ENCODE measurements around the gene LRP4. TPM values are rescaled to one million over a fixed set of nuclear protein-coding genes. Genes with fewer than 3 reads are reported as not detected.

The LRP4 gene
- total and polyA plus RNA-seq, 2 of the 4 experiments (the other 2 are of a cell fraction) = 4.1 to 5.8 TPM

DNA sequence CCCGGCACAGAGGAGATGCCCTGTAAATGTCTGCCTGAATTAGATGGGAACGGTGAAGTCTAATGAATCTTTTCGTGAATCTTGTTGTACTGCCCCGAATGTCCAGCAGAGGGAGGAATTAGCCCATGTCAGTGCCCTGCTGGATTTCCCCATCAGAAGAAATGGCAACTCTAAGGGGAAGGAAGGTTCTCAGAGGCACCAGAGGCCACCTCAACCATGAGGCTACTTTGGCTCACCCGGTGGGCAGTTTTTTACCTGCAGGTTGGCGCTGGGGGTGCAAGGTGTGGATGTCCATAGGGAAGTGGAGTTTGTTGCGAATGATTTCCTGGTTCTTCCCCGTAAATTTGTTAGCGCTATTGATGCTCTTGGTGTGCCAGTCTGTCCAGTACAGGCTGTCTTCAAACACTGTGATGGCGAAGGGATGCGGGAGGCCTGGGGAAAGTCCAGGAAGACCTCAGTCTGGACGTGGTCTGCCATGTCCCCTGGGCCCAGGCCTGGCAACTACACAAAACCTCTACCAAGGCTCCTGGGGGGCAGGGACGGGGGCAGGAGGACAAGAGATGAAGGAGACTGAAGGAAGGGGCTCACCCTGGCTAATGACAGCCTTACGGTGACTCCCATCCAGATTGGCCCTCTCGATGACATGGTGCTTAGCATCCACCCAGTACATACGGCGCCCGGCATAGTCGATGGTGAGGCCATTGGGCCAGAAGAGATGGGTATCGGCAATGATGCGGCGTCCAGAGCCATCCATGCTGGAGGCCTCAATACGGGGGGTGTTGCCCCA is 28.5 kb downstream of the LRP4 start:
- dilution Hi-C loops (cut with HindIII; ENCODE audit: low sequenced_read_pairs, unreplicated experiment) (no loop called here), in situ Hi-C loops (cut with MboI; ENCODE audit: low sequenced_read_pairs) (loop anchor here (5.0 to 25.0 kb wide), 2 partner anchors 262 to 472 kb away; partner anchors contain the start of gene MYBPC3), intact Hi-C loops (cut with micrococcal nuclease) (loop anchor here (1.0 kb wide), 3 partner anchors 30 to 271 kb away; no protein-coding TSS in a partner anchor)
- no peak overlapping the region for H3K9ac ChIP-seq (ENCODE audit: low read depth, low read length)
- H3K79me1 ChIP-seq (ENCODE audit: low read depth in 1 of 2, low read length in 2 of 2) = no peaks in the 10 kb centered on the region
- no peak overlapping the region for H3K4me3 ChIP-seq (ENCODE audit: insufficient read depth, low read depth, low read length)
- H2AFZ ChIP-seq (replicated peaks; ENCODE audit: low read length, poor library complexity) = peak overlapping the region; percentile 73
- no peak overlapping the region for H2BK120ac ChIP-seq (ENCODE audit: low read depth, low read length)
- no peak overlapping the region for H2BK5ac ChIP-seq (ENCODE audit: low read depth, low read length, poor library complexity, severe bottlenecking)
- no peaks in the 10 kb centered on the region for H3K9me3 ChIP-seq (ENCODE audit: control insufficient read depth, insufficient read depth, low read length)
- no peak overlapping the region for H3K27ac ChIP-seq (ENCODE audit: insufficient read depth, low read length)
- H4K91ac ChIP-seq (ENCODE audit: insufficient read depth, low read depth, low read length) = no peak overlapping the region
- ATAC-seq (ENCODE audit: low read depth) (peak; percentile 97), DNase-seq (peak; percentile 73)
- no peaks in the 10 kb centered on the region for H3K9me1 ChIP-seq (ENCODE audit: insufficient read depth, low read length)
- BruUV-seq (replicated peaks) = no TSS peak
- no peak overlapping the region for H4K8ac ChIP-seq (ENCODE audit: low read depth in 2 of 2, low read length in 2 of 2)
- H2AK5ac ChIP-seq (ENCODE audit: low read depth, low read length) = peak overlapping the region; percentile 49; the same call in 1 of the 2 replicates
- H3K27me3 ChIP-seq (ENCODE audit: control insufficient read depth, insufficient read depth, low read length) = no peaks in the 10 kb centered on the region
- H2BK15ac ChIP-seq (ENCODE audit: low read depth, low read length) = no peak overlapping the region
- CTCF ChIA-PET = no interaction called here
- H3K36me3 ChIP-seq (ENCODE audit: control insufficient read depth, insufficient read depth, low read length) = peaks cover 7% of the 10 kb centered on the region
- no peak overlapping the region for H3K23ac ChIP-seq (ENCODE audit: low read depth, low read length)
- WGBS, 2 experiments (ENCODE audit: extremely low coverage in 2 of 2, insufficient read length in 1 of 2) = 67% methylated on average over 10 of the region's 23 CpGs; no CpG with 5 or more reads in 1 of the 2 experiments
- no peak overlapping the region for H2BK20ac ChIP-seq (ENCODE audit: low read depth, low read length)
- no peak overlapping the region for H3K56ac ChIP-seq (ENCODE audit: extremely low read depth, insufficient read depth, low read length)
- no peak overlapping the region for H4K5ac ChIP-seq (ENCODE audit: low read depth, low read length)
- peak overlapping the region; percentile 53 for H2AK9ac ChIP-seq (replicated peaks; ENCODE audit: low read depth, low read length, poor library complexity)
- POLR2A ChIA-PET (ENCODE audit: unreplicated experiment) = no interaction called here
- H3K4ac ChIP-seq (ENCODE audit: low read depth, low read length) = no peak overlapping the region
- no peak overlapping the region for H3K14ac ChIP-seq (replicated peaks; ENCODE audit: low read depth, low read length)
- H4K20me1 ChIP-seq (ENCODE audit: insufficient read depth, low read length) = no peaks in the 10 kb centered on the region
- H3K4me1 ChIP-seq (ENCODE audit: control insufficient read depth, insufficient read depth, low read length) = no peaks in the 10 kb centered on the region; the same call in 1 of the 2 replicates
- H3K18ac ChIP-seq (ENCODE audit: low read depth, low read length) = no peak overlapping the region
- TF ChIP-seq POLR2A (IDR thresholded peaks at IDR 0.05; ENCODE audit: low read depth, low read length) = 0 out of 2 replicates have a peak, but pooled peaks have one; percentile 45
- peak; percentile 100 for TF ChIP-seq SMC3 (IDR thresholded peaks at IDR 0.05; ENCODE audit: low read depth, low read length)
- peak; percentile 74 for TF ChIP-seq CEBPB (IDR thresholded peaks at IDR 0.05; ENCODE audit: low read depth, low read length)
- no peak for TF ChIP-seq FOS (IDR thresholded peaks at IDR 0.05; ENCODE audit: low read depth, low read length)
- TF ChIP-seq, protein P1, sequence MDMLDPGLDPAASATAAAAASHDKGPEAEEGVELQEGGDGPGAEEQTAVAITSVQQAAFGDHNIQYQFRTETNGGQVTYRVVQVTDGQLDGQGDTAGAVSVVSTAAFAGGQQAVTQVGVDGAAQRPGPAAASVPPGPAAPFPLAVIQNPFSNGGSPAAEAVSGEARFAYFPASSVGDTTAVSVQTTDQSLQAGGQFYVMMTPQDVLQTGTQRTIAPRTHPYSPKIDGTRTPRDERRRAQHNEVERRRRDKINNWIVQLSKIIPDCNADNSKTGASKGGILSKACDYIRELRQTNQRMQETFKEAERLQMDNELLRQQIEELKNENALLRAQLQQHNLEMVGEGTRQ (IDR thresholded peaks at IDR 0.05; ENCODE audit: low read depth, low read length) = no peak
- TF ChIP-seq, protein P2, sequence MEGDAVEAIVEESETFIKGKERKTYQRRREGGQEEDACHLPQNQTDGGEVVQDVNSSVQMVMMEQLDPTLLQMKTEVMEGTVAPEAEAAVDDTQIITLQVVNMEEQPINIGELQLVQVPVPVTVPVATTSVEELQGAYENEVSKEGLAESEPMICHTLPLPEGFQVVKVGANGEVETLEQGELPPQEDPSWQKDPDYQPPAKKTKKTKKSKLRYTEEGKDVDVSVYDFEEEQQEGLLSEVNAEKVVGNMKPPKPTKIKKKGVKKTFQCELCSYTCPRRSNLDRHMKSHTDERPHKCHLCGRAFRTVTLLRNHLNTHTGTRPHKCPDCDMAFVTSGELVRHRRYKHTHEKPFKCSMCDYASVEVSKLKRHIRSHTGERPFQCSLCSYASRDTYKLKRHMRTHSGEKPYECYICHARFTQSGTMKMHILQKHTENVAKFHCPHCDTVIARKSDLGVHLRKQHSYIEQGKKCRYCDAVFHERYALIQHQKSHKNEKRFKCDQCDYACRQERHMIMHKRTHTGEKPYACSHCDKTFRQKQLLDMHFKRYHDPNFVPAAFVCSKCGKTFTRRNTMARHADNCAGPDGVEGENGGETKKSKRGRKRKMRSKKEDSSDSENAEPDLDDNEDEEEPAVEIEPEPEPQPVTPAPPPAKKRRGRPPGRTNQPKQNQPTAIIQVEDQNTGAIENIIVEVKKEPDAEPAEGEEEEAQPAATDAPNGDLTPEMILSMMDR (conservative IDR thresholded peaks at IDR 0.05; ENCODE audit: low read depth, low read length) = peak; percentile 97
- TF ChIP-seq RAD21 (IDR thresholded peaks at IDR 0.05; ENCODE audit: low read length) = peak; percentile 99
- H3K4me2 ChIP-seq (ENCODE audit: low read depth, low read length) = no peak overlapping the region
